GM18867 (cell line): Measurements from ENCODE around the gene RC3H1.
A peak's percentile ranks its signal among the peaks of the same experiment; 100 is the strongest.
"Not testable (repeated sequence)": the region's sequence is repeated elsewhere in the genome, so short reads cannot be mapped to it uniquely, and the experiment has no call there.

ENCODE experiments used
- ATAC-seq: cut with Tn5 transposase; IDR thresholded peaks from one replicate; pipeline ENCODE4 v1.9.1; 2021; ENCODE audit warnings: mild to moderate bottlenecking, moderate library complexity; ENCODE audit not compliant: unreplicated experiment

The RC3H1 gene

GRCh38 chr1:174031099-174031498 lies 8.9 kb upstream of the RC3H1 start:
- ATAC-seq: no peak

- ATAC-seq: no peak
Measured at GRCh38 chr1:174028495-174028894, 6.3 kb upstream of the RC3H1 start.

GRCh38 chr1:174023440-174023839 lies 1.3 kb upstream of the RC3H1 start:
- no peak for ATAC-seq

- no peak for ATAC-seq
Measured at GRCh38 chr1:174022976-174023277, 770 bp upstream of the RC3H1 start.

GRCh38 chr1:174021591-174022079 lies 522 bp downstream of the RC3H1 start:
- ATAC-seq: peak; percentile 45

- ATAC-seq: no peak
Measured at GRCh38 chr1:174018565-174018964, 3.6 kb downstream of the RC3H1 start.

GRCh38 chr1:174017231-174017970 lies 4.8 kb downstream of the RC3H1 start:
- no peak for ATAC-seq

- no peak for ATAC-seq
Measured at GRCh38 chr1:174013864-174014418, 8.2 kb downstream of the RC3H1 start.

GRCh38 chr1:174008979-174009378 lies 13.2 kb downstream of the RC3H1 start:
- no peak for ATAC-seq

- no peak for ATAC-seq
Measured at GRCh38 chr1:174008269-174008668, 13.9 kb downstream of the RC3H1 start.

- no peak for ATAC-seq
Measured at GRCh38 chr1:174007851-174008250, 14.3 kb downstream of the RC3H1 start.

- ATAC-seq: peak; percentile 77
Measured at GRCh38 chr1:174005032-174005431, 17.1 kb downstream of the RC3H1 start.

GRCh38 chr1:174003867-174004266 lies 18.3 kb downstream of the RC3H1 start:
- no peak for ATAC-seq

GRCh38 chr1:174001573-174001972 lies 20.6 kb downstream of the RC3H1 start:
- no peak for ATAC-seq

- no peak for ATAC-seq
Measured at GRCh38 chr1:174000371-174000770, 21.8 kb downstream of the RC3H1 start.

GRCh38 chr1:173997791-173998190 lies 24.4 kb downstream of the RC3H1 start:
- no peak for ATAC-seq

GRCh38 chr1:173996995-173997394 lies 25.2 kb downstream of the RC3H1 start:
- no peak for ATAC-seq

GRCh38 chr1:173995475-173995874 lies 26.7 kb downstream of the RC3H1 start:
- ATAC-seq: no peak

- not testable (repeated sequence) for ATAC-seq
Measured at GRCh38 chr1:173993948-173994347, 28.2 kb downstream of the RC3H1 start.

GRCh38 chr1:173988068-173988467 lies 34.1 kb downstream of the RC3H1 start:
- ATAC-seq: no peak

GRCh38 chr1:173986951-173987350 lies 35.2 kb downstream of the RC3H1 start:
- ATAC-seq: no peak

GRCh38 chr1:173970252-173970651 lies 51.9 kb downstream of the RC3H1 start:
- no peak for ATAC-seq

GRCh38 chr1:173965896-173966295 lies 56.3 kb downstream of the RC3H1 start:
- not testable (repeated sequence) for ATAC-seq
